ENCODE measurements around the gene LEPR.
"Not testable (repeated sequence)": the region's sequence is repeated elsewhere in the genome, so short reads cannot be mapped to it uniquely, and the experiment has no call there.

Gene LEPR

DNA sequence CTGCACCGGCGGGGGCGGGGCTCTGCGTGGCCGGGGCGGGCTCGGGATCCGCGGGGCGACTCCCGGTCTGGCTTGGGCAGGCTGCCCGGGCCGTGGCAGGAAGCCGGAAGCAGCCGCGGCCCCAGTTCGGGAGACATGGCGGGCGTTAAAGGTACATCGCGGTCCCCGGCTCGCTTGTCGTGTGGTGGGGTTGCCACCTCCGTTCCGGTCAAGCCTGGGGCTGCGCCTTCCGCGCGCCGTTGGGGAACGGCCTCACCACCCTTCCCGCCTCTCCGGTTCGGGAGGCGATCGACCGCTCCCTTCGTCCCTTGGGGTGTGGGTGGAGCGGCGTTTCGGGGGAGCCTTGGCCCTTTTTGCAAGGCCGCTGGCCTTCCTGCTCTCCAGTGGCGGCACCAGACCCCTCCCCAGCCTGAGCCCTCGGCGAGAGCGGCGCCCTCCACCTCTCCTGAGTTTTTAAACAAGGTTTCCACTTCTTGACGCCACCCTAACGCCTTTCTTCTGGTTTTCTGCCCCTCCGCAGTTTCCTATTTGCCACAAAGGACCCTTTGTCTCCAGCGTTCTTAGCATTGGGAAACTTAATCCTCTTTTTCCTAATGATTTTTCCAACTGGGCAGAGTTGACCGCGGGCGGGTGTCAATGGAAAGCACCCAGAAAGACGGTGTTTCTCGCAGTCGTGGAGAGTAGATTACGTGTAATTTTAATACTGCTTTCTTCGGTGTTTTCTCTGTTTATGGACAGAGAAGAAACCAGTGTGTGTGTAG is at the start of gene LEPR, which contains the start of gene LEPROT:
TSS of gene LEPR (plus strand) at position 79 of the 761 bp plus-strand sequence. CDS start 144,898 bp downstream, outside the sequence.
TSS of gene LEPROT (plus strand) at position 79 of the 761 bp plus-strand sequence. CDS start at position 136, 57 bp downstream.
- DNase-seq (ENCODE audit: low read depth, low spot score) = no peak

DNA sequence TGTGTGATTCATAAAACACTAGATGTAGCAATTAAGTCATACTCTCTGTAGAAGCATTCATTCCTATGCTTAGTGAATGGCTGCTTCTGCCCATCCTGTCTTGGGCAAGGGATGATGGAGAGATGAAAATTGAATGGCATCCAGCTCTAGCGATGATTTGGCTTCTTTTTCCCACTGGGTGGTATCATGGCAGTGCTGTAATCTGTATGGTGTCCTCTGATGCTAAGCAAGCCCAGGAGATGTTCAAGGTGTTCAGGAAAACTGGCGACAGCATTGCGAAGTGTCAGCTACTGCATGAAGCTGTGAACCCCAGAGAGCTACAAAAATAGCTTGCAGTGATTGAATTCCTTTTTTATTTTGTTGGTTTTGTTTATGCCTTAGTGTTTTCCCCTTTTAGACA is 48.9 kb upstream of the LEPR start:
- DNase-seq (ENCODE audit: low read depth, low spot score) = no peak

DNA sequence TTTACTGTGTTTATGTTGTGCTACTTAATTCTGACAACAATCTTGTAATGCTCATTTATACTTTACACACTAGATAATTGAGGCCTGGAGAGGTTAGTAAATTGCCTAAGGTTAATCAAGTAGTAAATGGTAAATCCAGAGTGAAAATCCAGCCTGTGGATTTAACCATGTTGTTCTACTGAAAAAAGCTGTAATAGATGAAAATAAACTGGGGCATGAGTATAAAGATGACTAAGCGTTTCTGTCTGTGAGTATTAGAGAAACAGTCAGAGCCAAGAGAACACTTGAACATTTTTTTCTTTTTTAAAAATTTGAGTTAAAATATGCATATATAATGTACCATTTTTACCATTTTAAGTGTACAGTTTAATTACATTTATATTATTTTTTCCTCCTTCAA is 47.9 kb upstream of the LEPR start:
- no peak for DNase-seq (ENCODE audit: low read depth, low spot score)

GRCh38 chr1:65377496-65378246 is 42.8 kb upstream of the LEPR start:
- DNase-seq (ENCODE audit: low read depth, low spot score) = no peak

- DNase-seq (ENCODE audit: low read depth, low spot score) = no peak
These were observed 42.1 kb upstream of the LEPR start for GRCh38 chr1:65378247-65378946.

- DNase-seq (ENCODE audit: low read depth, low spot score) = not testable (repeated sequence)
These were observed 36.0 kb upstream of the LEPR start for GRCh38 chr1:65384426-65384825.

- DNase-seq (ENCODE audit: low read depth, low spot score) = no peak
These were observed 34.0 kb upstream of the LEPR start for GRCh38 chr1:65386439-65386838.

- no peak for DNase-seq (ENCODE audit: low read depth, low spot score)
These were observed 32.6 kb upstream of the LEPR start for GRCh38 chr1:65387821-65388220.

DNA sequence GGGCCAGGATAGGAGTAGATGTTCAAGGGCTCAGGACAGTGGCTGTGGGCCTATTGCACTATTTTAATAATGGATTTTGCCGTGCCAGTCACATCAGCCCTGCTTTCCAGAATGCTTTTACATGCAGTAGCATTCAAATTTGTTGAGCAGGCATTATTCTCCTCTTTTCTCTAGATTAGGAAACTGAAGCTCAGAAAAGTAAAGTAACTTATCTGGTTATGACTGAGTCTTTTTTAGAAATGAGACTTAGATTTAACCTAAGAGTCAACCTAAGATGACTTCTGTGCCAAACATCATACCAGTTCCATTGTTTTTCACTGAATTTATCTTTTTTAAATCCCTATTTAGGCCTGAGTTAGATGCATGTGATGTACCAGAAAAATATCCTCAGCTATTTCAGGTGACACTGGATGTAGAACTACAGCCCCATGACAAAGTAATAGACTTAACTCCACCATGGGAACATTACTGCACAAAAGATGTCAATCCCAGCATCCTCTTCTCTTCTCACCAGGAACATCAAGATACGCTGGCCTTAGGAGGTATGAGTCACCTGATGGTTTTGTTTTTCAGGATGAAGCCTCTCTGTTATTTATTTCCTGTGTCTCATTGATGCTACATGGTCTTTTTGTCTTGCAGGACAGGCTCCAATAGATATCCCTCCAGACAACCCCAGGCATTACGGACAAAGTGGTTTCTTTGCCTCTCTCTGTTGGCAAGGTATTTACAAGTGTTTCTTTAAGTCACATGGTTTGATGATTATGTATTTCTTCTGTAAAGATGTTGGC is 31.4 kb upstream of the LEPR start:
- DNase-seq (ENCODE audit: low read depth, low spot score) = no peak

DNA sequence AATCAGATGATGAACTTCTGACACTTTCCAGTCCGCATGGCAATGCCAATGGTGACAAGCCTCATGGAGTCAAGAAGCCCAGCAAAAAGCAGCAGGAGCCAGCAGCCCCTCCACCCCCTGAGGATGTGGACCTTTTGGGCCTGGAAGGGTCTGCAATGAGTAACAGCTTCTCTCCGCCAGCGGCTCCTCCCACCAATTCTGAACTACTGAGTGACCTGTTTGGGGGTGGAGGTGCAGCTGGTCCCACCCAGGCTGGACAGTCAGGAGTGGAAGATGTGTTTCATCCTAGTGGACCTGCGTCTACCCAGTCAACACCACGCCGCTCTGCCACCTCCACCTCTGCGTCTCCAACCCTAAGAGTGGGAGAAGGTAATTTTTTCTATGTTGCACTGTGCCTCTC is 28.0 kb upstream of the LEPR start:
- DNase-seq (ENCODE audit: low read depth, low spot score) = no peak

GRCh38 chr1:65393347-65393746 is 27.1 kb upstream of the LEPR start:
- peak; percentile 6 for DNase-seq (ENCODE audit: low read depth, low spot score)

DNA sequence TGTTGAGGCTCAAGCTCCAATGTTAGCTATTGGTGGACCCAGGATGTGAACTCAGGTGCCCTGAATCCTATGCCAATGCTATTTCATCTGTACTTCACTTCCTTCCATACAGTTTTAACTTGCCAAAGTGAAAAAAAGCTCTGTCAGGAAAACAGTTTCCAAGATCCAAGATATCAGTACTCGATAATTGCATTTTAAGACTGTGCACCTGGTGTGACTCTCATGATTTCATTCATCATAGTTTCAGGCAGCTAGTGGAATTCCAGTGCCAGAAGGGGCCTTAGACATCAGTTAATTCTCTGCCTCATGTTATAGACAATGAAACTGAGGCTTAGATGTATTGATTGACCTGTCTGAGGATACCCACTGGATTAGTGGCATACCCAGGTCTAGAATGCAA is 26.5 kb upstream of the LEPR start:
- no peak for DNase-seq (ENCODE audit: low read depth, low spot score)

DNA sequence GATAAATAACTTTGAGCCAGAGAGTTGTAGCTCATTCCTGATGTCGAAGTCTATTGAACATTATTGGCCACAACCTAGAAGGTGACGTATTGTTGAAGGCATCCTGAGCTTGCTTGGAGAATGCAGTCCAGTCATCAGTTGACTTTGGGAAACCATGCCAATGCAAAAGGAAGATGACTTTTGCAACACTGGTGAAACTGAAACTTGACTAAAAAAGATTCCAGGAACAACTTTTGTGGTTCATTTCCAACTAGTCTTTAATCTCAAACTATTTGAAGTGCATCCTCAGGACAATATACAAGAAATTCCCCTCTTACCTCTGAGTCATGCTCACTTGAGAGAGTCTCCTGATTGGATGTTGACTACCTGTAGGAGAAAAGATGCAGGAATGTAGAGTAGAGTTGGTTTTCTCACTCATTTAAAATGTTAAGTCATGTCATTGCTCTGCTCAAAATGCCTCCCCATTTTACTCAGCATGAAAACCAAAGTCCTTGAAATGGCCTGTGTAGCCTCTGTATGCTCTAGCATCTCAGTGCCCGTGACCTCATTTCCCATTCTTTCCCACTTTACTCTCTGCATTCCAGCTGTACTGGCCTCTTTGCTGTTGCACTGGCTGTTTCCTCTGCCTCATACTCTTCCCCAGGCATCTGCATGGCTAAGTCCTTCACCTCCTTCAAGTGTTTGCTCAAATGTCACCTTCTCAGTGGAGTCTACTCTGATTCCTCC is 24.4 kb upstream of the LEPR start:
- DNase-seq (ENCODE audit: low read depth, low spot score) = no peak

GRCh38 chr1:65398083-65398482 is 22.4 kb upstream of the LEPR start:
- no peak for DNase-seq (ENCODE audit: low read depth, low spot score)

DNA sequence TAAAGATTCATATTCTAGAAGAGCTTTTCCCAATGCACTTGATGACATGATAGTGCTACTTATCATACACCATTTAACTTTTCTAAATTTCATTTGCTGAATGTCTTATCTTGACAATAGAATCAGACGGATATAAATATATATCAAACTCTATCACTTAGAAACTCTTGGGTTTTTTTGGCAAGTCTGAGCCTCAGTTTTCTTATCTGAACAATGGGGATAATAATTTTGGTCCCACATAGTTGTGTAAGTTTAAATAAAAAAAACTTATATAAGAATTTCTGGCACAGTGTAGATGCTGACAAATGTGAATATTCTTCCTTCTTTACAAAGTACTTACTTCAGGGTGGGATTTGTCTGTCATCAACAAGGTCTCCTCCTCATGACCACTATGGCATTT is 21.5 kb upstream of the LEPR start:
- no peak for DNase-seq (ENCODE audit: low read depth, low spot score)

GRCh38 chr1:65401612-65402011 is 18.9 kb upstream of the LEPR start:
- no peak for DNase-seq (ENCODE audit: low read depth, low spot score)

DNA sequence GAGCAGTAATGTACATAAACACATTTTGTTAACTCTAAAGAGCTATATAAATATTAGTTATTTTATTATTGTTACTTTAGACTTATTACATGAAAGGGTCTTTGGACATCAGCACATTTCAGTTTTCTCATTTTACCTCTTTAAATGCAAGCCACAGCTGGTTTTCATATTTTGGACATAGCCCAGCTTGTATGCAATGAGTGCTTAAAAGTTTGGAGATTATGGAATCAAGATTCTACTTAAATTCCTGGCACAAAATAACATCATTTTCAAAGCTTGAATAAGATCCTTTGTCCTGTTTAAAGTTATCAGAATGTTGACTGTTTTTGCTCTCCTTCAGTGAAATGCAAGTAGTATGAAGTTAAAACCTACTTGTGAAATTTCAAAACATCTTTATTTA is 15.5 kb upstream of the LEPR start:
- DNase-seq (ENCODE audit: low read depth, low spot score) = no peak

GRCh38 chr1:65407877-65408276 is 12.6 kb upstream of the LEPR start:
- DNase-seq (ENCODE audit: low read depth, low spot score) = no peak

DNA sequence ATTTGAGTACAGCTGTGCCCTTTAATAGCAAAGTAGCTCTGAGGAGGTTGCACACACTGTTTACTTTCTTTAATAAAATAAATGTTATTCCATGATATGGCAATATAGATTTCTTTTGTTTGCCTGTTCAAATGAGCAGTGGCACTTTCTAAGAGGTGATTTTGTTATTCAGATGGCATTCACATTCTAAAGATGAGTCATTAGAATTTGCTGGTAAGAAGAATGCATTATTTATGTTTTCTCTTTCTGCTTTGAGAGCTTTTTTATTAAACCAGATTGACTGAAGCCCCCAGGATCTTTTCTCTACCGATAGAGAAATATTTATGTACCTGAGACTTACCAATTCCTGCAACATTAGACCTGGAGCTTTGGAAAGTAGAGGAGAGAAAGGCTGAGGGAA is 11.2 kb upstream of the LEPR start:
- no peak for DNase-seq (ENCODE audit: low read depth, low spot score)

GRCh38 chr1:65409816-65410326 is 10.6 kb upstream of the LEPR start:
- no peak for DNase-seq (ENCODE audit: low read depth, low spot score)
